Right renal cortex interstitium (tissue), 3 donors: Measurements from ENCODE around the gene BCL2. TPM values are rescaled to one million over a fixed set of nuclear protein-coding genes. Genes with fewer than 3 reads are reported as not detected.

Source experiments
- DNase-seq, 3 donors: peaks; one replicate each; pipeline ENCODE4 v3.0.0-alpha.2; 2013; ENCODE audit warnings: low read depth in 3 of 3, low spot score in 2 of 3
- polyA plus RNA-seq, 3 donors: library from polyadenylated mRNA; unstranded; fragments of 120-200 nt; gene quantifications; one replicate each; pipeline ENCODE4 v1.2.1, GENCODE V29; 2013; ENCODE audit not compliant: insufficient read length in 3 of 3

BCL2 gene
- polyA plus RNA-seq, 3 donors: 23.5 to 24.7 (median 23.6) TPM

- no peak for DNase-seq
Measured at GRCh38 chr18:63329431-63330145, 10.0 kb upstream of the BCL2 start.

GRCh38 chr18:63326011-63326410 is 6.4 kb upstream of the BCL2 start:
- no peak for DNase-seq

- no peak for DNase-seq
Measured at GRCh38 chr18:63325086-63325686, 5.6 kb upstream of the BCL2 start.

GRCh38 chr18:63322908-63323634 is 3.5 kb upstream of the BCL2 start:
- DNase-seq: no peak

GRCh38 chr18:63322206-63322605 is 2.6 kb upstream of the BCL2 start:
- no peak for DNase-seq

GRCh38 chr18:63321291-63321690 is 1.7 kb upstream of the BCL2 start:
- no peak for DNase-seq

GRCh38 chr18:63320975-63321265 is 1.4 kb upstream of the BCL2 start:
- DNase-seq: no peak

GRCh38 chr18:63320123-63320974 is 780 bp upstream of the BCL2 start:
- no peak for DNase-seq

- no peak for DNase-seq
Measured at GRCh38 chr18:63318889-63319382, 633 bp downstream of the BCL2 start.

- DNase-seq: no peak
Measured at GRCh38 chr18:63317982-63318888, 1.3 kb downstream of the BCL2 start.

GRCh38 chr18:63317556-63317946 is 2.0 kb downstream of the BCL2 start:
- no peak for DNase-seq

- DNase-seq: no peak
Measured at GRCh38 chr18:63316612-63317555, 2.7 kb downstream of the BCL2 start.

GRCh38 chr18:63315876-63316275 is 3.7 kb downstream of the BCL2 start:
- no peak for DNase-seq

GRCh38 chr18:63315131-63315662 is 4.4 kb downstream of the BCL2 start:
- DNase-seq: no peak

GRCh38 chr18:63314062-63314790 is 5.3 kb downstream of the BCL2 start:
- DNase-seq: no peak

- DNase-seq: no peak
Measured at GRCh38 chr18:63313396-63313917, 6.1 kb downstream of the BCL2 start.

GRCh38 chr18:63312737-63313395 is 6.7 kb downstream of the BCL2 start:
- no peak for DNase-seq
